K562 (cell line): ENCODE measurements around the gene ZNF106. TPM values are rescaled to one million over a fixed set of nuclear protein-coding genes. Genes with fewer than 3 reads are reported as not detected.

Experiments
- CCNT2 ChIP-seq: IDR thresholded peaks from 2 replicates; pipeline ENCODE4 v1.6.1; 2011; ENCODE audit warnings: borderline replicate concordance, low read depth, mild to moderate bottlenecking, moderate library complexity, mixed read lengths, low read length; ENCODE audit not compliant: insufficient read length; ENCODE audit errors: extremely low read depth
- CREB1 ChIP-seq, 2 experiments: sonication (generic) in 1 of 2; formaldehyde crosslinking in 1 of 2; IDR thresholded peaks; 2 replicates each; pipeline versions ENCODE4 v1.6.1 to v1.8.0; 2012 to 2022; ENCODE audit warnings: inconsistent platforms in 1 of 2, mild to moderate bottlenecking in 1 of 2, missing genetic modification reagents in 1 of 2, moderate library complexity in 1 of 2
- ETV5 ChIP-seq: sonication (generic); formaldehyde crosslinking; IDR thresholded peaks from 2 replicates; pipeline ENCODE4 v1.4.0; 2020; ENCODE audit warnings: low read depth, mild to moderate bottlenecking, missing genetic modification reagents
- FOXJ2 ChIP-seq: fragments of 200-800 bp; sonication (Bioruptor generic); IDR thresholded peaks from 2 replicates; pipeline ENCODE4 v1.6.1; 2016; ENCODE audit warnings: missing genetic modification characterization, missing compliant biosample characterization
- MAZ ChIP-seq, 2 experiments: fragments of 450-650 bp in 1 of 2; sonication (generic) in 1 of 2; formaldehyde crosslinking; IDR thresholded peaks in 1 of 2; conservative IDR thresholded peaks in 1 of 2; 2 replicates each; pipeline versions ENCODE4 v1.4.0 to v1.5.0; 2020; ENCODE audit warnings: mild to moderate bottlenecking in 1 of 2, missing genetic modification reagents in 1 of 2
- MCM3 ChIP-seq: fragments of 450-650 bp; IDR thresholded peaks from 2 replicates; pipeline ENCODE4 v1.6.1; 2016
- MXI1 ChIP-seq: IDR thresholded peaks from 2 replicates; pipeline ENCODE4 v1.6.1; 2011; ENCODE audit warnings: low read depth, mild to moderate bottlenecking, improper control_type of control experiment, low read length
- NRF1 ChIP-seq, 2 experiments: fragments of 450-650 bp; IDR thresholded peaks in 1 of 2; conservative IDR thresholded peaks in 1 of 2; 2 replicates each; pipeline ENCODE4 v1.6.1; 2014; ENCODE audit warnings: mild to moderate bottlenecking in 2 of 2
- SMAD3 ChIP-seq: fragments of 450-650 bp; formaldehyde crosslinking; conservative IDR thresholded peaks from 2 replicates; pipeline ENCODE4 v1.4.0; 2020; ENCODE audit warnings: mild to moderate bottlenecking
- TAF15 ChIP-seq: fragments of 200-400 bp; formaldehyde crosslinking; IDR thresholded peaks from 2 replicates; pipeline ENCODE4 v1.6.1; 2017; ENCODE audit warnings: mild to moderate bottlenecking, low read depth, low read length, moderate library complexity
- TEAD2 ChIP-seq: fragments of 450-650 bp; IDR thresholded peaks from 2 replicates; pipeline ENCODE4 v1.6.1; 2016; ENCODE audit warnings: missing genetic modification characterization, control low read depth, missing compliant biosample characterization
- TEAD4 ChIP-seq, 2 experiments: sonication (generic) in 1 of 2; formaldehyde crosslinking in 1 of 2; IDR thresholded peaks; 2 replicates each; pipeline versions ENCODE4 v1.6.1 to v1.8.0; 2012 to 2022; ENCODE audit warnings: borderline replicate concordance in 1 of 2, inconsistent platforms in 1 of 2, low read length in 1 of 2, mild to moderate bottlenecking in 1 of 2, missing genetic modification reagents in 1 of 2
- ZKSCAN8 ChIP-seq: fragments of 200-800 bp; sonication (Bioruptor generic); IDR thresholded peaks from 2 replicates; pipeline ENCODE4 v1.6.1; 2016; ENCODE audit warnings: missing genetic modification characterization, missing compliant biosample characterization
- ZNF384 ChIP-seq: IDR thresholded peaks from 2 replicates; pipeline ENCODE4 v1.6.1; 2012; ENCODE audit warnings: low read depth, low read length, improper control_type of control experiment
- ZNF76 ChIP-seq: fragments of 250-450 bp; sonication (Bioruptor Pico); IDR thresholded peaks from 2 replicates; pipeline ENCODE4 v1.4.0; 2020; ENCODE audit warnings: mild to moderate bottlenecking, moderate library complexity, borderline replicate concordance
- polyA plus RNA-seq, 8 experiments: library from polyadenylated mRNA; depleted of rRNA in 4 of 8; stranded (reverse) in 5 of 8; unstranded in 3 of 8; fragments of >200 nt; fragmentation: Nextera tagmentation in 2 of 8; fragmentation: Illumina TruSeq in 1 of 8; extraction: Ambion mirVana in 2 of 8; extraction: Trizol in 1 of 8; gene quantifications; 2 replicates each; pipeline versions ENCODE4 v1.2.1 to v1.2.3, GENCODE V29; 2011 to 2014; ENCODE audit warnings: inconsistent platforms in 1 of 8, missing spikeins in 1 of 8
- total RNA-seq, 7 experiments: library from RNA; depleted of rRNA in 6 of 7; stranded (reverse); fragments of >200 nt in 6 of 7; fragmentation: Illumina TruSeq in 2 of 7; extraction: Trizol in 2 of 7; gene quantifications; 2 replicates each; pipeline versions ENCODE4 v1.2.1 to v1.2.3, GENCODE V29; 2011 to 2021; ENCODE audit warnings: low replicate concordance in 1 of 7
- TF ChIP-seq, protein P1 (sequence below): fragments of 250-450 bp; sonication (Bioruptor Pico); IDR thresholded peaks from 2 replicates; pipeline ENCODE4 v1.4.0; 2020
- TF ChIP-seq, protein P2 (sequence below), 2 experiments: fragments of 450-650 bp; IDR thresholded peaks; 2 replicates each; pipeline ENCODE4 v1.6.1; 2018; ENCODE audit warnings: mild to moderate bottlenecking in 2 of 2, low read depth in 1 of 2; ENCODE audit not compliant: partially characterized antibody in 2 of 2
- TF ChIP-seq, protein P3 (sequence below): sonication (generic); formaldehyde crosslinking; IDR thresholded peaks from 2 replicates; pipeline ENCODE4 v1.8.1; 2023; ENCODE audit warnings: mild to moderate bottlenecking, missing genetic modification reagents, moderate library complexity

Gene ZNF106
- total and polyA plus RNA-seq, 9 of the 15 experiments (the other 6 are each of a cell fraction or from before 2014, with no cell fraction given): 14.4 to 55.3 (median 33.7) TPM

DNA sequence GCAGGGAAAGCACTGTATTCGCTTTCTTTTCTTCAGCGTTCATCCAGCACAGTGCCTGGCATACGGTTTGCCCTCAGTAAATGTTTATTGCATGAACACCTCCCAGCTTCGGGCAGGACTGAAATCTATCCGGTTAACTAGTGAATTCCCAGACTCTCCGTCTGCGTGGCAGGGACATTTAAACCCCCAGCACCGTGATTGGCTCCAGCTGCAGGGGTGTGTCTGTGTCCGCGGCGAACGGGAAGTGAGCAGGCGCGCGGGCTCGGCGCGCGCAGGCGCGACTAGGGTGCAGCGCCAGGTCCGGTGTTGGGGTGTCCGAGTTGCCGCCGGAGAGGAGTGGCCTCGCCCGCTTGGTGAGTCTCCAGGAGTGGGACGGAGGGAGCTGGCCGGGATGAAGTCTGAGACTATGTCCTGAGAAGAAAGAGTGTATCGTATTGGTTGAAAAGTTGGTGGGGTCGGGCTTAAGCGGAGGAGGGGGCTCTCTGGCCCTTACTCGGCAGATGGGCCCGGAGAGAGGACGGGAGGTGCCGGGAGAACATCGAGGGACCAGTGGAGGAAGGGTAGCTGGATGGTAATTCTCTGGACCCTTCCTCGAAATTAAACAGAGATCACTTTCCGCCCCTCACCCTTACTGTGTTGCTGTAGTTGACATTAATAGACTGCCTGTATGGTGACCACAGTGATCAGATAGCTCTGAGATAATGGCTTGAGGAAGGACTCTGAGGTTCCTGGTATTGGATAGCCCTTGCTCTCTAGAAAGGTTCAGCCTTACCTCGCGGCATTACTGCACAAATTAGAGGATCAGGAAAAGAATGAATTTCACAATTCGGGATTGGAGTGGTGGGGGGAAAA lies 4.6 kb upstream of the ZNF106 start, which contains the start of gene SNAP23 (continued):
- TF ChIP-seq CCNT2 (peak; percentile 84), TEAD2 (no peak), TAF15 (no peak), CREB1 (IDR thresholded peaks at IDR 0.05) (no peak), CREB1 (CRISPR knock-in tag; IDR thresholded peaks at IDR 0.05) (no peak), ETV5 (CRISPR knock-in tag) (no peak), MXI1 (peak; percentile 93), MAZ (CRISPR knock-in tag; conservative IDR thresholded peaks at IDR 0.05 in 1 of 2, IDR thresholded peaks at IDR 0.05 in 1 of 2) (peak in 1 of 2 experiments; percentile 28; a peak in 1 of 4 replicates), TEAD4 (IDR thresholded peaks at IDR 0.05; ENCODE audit: low read length) (peak; percentile 48; the same call in 1 of the 2 replicates), TEAD4 (CRISPR knock-in tag; IDR thresholded peaks at IDR 0.05; ENCODE audit: borderline replicate concordance) (no peak), FOXJ2 (tag) (no peak), ZKSCAN8 (no peak), ZNF384 (peak; percentile 32), SMAD3 (CRISPR knock-in tag) (no peak), NRF1 (conservative IDR thresholded peaks at IDR 0.05 in 1 of 2, IDR thresholded peaks at IDR 0.05 in 1 of 2) (peak; percentile 98 to 99), ZNF76 (CRISPR knock-in tag) (no peak), MCM3 (no peak)
- TF ChIP-seq, protein P1, sequence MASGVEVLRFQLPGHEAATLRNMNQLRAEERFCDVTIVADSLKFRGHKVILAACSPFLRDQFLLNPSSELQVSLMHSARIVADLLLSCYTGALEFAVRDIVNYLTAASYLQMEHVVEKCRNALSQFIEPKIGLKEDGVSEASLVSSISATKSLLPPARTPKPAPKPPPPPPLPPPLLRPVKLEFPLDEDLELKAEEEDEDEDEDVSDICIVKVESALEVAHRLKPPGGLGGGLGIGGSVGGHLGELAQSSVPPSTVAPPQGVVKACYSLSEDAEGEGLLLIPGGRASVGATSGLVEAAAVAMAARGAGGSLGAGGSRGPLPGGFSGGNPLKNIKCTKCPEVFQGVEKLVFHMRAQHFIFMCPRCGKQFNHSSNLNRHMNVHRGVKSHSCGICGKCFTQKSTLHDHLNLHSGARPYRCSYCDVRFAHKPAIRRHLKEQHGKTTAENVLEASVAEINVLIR: no peak
- TF ChIP-seq, protein P2, sequence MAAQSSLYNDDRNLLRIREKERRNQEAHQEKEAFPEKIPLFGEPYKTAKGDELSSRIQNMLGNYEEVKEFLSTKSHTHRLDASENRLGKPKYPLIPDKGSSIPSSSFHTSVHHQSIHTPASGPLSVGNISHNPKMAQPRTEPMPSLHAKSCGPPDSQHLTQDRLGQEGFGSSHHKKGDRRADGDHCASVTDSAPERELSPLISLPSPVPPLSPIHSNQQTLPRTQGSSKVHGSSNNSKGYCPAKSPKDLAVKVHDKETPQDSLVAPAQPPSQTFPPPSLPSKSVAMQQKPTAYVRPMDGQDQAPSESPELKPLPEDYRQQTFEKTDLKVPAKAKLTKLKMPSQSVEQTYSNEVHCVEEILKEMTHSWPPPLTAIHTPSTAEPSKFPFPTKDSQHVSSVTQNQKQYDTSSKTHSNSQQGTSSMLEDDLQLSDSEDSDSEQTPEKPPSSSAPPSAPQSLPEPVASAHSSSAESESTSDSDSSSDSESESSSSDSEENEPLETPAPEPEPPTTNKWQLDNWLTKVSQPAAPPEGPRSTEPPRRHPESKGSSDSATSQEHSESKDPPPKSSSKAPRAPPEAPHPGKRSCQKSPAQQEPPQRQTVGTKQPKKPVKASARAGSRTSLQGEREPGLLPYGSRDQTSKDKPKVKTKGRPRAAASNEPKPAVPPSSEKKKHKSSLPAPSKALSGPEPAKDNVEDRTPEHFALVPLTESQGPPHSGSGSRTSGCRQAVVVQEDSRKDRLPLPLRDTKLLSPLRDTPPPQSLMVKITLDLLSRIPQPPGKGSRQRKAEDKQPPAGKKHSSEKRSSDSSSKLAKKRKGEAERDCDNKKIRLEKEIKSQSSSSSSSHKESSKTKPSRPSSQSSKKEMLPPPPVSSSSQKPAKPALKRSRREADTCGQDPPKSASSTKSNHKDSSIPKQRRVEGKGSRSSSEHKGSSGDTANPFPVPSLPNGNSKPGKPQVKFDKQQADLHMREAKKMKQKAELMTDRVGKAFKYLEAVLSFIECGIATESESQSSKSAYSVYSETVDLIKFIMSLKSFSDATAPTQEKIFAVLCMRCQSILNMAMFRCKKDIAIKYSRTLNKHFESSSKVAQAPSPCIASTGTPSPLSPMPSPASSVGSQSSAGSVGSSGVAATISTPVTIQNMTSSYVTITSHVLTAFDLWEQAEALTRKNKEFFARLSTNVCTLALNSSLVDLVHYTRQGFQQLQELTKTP (IDR thresholded peaks at IDR 0.05; ENCODE audit: low read depth in 1 of 2, partially characterized antibody in 2 of 2): peak in 1 of 2 experiments; percentile 51
- TF ChIP-seq, protein P3, sequence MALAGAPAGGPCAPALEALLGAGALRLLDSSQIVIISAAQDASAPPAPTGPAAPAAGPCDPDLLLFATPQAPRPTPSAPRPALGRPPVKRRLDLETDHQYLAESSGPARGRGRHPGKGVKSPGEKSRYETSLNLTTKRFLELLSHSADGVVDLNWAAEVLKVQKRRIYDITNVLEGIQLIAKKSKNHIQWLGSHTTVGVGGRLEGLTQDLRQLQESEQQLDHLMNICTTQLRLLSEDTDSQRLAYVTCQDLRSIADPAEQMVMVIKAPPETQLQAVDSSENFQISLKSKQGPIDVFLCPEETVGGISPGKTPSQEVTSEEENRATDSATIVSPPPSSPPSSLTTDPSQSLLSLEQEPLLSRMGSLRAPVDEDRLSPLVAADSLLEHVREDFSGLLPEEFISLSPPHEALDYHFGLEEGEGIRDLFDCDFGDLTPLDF (CRISPR knock-in tag): no peak
